Daoy (cell line): ENCODE measurements around the gene ACBD4. TPM values are rescaled to one million over a fixed set of nuclear protein-coding genes. Genes with fewer than 3 reads are reported as not detected.

Source experiments
- DNase-seq: peaks from one replicate; pipeline ENCODE4 v3.0.0-alpha.2; 2015; ENCODE audit warnings: low read depth
- total RNA-seq: library from RNA; depleted of rRNA; stranded (reverse); fragments of >200 nt; shearing (Covaris generic); gene quantifications from 2 replicates; pipeline ENCODE4 v1.2.3, GENCODE V29; 2014

Gene ACBD4
- total RNA-seq, 1 experiment from 2014 or later: 0.57 TPM

DNA sequence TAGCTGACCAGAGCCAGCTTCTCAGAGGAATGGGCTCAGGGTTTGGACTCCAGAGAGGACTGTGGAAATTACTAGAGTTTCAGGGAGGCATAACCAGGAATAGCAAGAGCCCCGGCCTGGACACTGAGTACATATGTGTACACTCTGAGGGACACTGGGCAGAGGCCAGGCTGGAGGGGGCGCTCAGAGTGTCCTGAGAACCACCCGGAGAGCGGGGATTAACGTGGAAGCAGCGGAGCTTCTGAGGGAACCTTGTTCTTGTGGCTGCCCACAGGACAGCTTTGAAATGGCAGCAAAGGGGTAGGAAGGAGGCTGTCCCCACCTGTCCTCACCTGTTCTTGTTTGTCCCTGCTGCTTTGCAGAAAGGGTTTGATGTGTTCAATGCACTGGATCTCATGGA is 31.0 kb upstream of the ACBD4 start:
- DNase-seq: no peak

GRCh38 chr17:45104907-45105624 is 30.4 kb upstream of the ACBD4 start:
- no peak for DNase-seq

DNA sequence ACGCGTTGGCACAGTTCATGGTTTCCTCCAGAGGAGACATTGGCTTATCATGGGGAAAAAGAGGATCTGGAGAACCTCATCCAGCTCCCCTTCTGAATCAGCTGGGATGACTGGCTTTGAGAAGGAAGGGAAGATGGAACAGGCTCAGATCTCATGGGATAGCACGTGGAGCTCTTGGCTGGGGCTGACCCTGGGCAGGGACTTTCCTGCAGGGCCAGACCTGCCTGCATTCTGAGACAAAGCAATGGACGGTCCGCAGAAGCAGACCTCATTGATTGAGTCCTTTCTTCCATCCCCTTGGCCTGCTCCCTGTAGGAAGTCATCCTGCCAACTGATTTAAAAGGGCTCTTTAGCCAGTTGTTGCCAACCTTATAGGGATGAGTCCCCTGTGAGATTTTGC is 29.4 kb upstream of the ACBD4 start:
- DNase-seq: no peak

DNA sequence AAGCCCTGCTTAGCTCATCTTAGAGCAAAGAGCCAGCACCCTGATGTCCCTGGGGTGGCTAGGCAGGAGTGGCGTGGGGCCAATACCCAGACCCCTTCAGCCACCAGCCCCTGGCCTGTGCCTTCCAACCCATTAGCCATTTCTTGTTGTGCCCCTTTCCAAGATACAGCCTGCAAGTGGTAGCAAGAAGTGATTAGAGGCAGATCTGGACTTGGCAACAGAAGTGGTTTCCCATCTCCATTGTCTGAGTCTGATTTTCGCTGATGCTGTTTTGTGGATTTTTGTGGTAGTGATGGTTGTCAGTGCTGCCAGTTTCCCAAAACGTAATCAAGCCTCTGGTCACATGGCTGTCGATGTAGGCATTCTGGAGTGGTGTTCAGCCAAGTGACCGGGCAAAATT is 28.9 kb upstream of the ACBD4 start:
- DNase-seq: no peak

- no peak for DNase-seq
Measured at GRCh38 chr17:45107293-45108010, 28.0 kb upstream of the ACBD4 start.

- no peak for DNase-seq
Measured at GRCh38 chr17:45108051-45108450, 27.4 kb upstream of the ACBD4 start.

DNA sequence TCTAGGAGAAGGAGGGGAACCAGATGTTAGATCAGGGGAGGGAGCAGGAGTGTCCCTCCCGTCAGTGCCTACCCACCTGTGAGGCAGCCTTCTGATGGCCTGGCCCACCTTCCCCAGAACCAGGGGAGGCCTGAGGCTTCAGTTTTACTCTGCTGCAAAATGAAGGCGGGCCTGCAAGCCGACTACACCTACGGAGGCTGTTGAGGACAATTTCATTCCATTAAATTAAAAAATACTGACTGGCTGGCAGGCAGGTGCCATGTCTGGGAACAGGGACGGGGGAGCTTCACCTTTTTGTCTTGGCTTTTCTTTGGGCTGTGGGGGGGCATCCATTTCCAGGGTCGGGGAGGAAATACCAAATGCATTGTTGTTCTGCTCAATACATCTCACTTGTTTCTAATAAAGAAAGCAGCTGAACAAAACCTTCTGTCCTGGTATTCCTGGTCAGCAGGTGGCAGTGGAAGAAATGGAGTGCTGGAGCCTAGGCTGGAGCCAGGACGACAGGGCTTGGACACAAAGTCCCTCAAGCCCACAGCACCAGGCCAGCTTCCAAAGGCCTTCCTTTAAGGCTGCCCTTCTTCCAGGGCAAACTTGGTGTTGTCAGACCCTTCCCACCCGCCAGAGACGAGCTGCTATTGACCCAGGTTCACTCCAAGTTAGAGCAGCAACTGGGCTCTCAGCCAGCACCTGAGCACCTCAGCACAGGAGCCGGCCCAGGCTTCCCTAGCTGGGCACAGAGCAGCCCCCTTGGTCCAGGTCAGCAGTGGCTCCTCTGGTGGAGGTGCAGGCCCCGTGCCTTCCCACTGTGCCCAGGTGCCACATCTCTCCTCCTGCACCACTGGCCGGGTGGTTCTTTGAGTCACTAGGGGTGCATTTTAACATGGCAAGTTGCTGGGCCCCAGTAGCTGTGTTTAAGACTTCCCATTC is 26.6 kb upstream of the ACBD4 start:
- DNase-seq: no peak

- DNase-seq: no peak
Measured at GRCh38 chr17:45110676-45111611, 24.5 kb upstream of the ACBD4 start.

DNA sequence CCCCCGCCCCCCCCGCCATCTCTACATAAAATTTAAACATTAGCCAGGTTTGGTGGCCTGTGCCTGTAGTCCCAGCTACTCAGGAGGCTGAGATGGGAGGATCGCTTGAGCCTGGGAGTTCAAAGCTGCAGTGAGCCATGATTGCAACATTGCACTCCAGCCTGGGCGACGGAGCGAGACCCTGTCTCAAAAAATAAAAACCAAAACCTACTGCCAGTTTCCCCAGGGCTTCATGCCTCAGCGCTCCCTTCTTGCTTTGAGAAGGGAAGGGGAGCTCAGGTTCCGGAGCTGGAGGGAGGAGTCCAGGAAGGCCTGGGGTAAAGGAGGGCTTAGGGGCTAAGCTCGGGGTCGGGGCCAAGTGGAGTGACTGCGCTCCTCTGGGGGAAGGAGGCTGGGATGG is 23.6 kb upstream of the ACBD4 start:
- DNase-seq: no peak

DNA sequence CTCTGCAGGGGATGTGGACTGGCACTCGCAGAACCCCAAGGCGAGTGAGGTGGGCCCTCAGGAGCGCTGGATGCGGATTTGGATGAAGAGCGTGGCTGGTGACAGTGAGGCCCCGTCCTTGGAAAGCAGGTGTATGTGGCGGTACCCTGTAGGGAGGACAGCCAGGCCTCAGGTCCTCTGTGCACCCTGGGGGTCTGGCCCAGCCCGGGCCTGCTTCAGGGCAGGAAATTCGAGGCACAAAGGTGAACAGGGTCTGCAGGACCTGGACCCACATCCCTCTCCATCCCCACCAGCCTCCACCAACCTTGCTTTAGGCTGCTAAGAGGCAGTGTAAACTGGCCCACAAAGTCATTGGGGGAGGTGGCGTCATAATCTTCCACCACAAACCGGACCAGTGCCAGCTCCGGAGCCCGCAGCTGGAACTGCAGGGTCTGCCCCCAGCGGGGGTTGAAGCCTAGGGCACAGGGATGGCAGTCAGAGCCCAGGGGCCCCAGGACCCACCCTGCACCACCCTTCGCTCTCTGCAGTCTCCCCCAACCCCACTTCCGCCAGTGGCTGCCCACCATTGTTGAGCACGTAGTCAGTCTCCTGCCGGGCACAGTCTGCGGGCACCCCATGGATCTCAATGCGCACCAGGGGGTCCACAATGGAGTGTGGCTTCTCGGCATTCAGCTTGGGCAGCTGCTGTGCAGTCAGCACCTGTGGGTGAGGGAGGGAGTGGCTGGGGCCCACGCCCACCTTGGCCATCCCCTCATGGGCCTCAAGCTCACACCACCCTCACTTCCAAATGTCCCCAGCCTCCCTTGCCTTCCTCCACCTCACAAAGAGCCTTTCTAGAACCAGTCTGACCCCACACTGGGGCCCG is 22.7 kb upstream of the ACBD4 start:
- DNase-seq: no peak

GRCh38 chr17:45113424-45113754 is 22.1 kb upstream of the ACBD4 start:
- DNase-seq: no peak

GRCh38 chr17:45114117-45114932 is 21.2 kb upstream of the ACBD4 start:
- no peak for DNase-seq

DNA sequence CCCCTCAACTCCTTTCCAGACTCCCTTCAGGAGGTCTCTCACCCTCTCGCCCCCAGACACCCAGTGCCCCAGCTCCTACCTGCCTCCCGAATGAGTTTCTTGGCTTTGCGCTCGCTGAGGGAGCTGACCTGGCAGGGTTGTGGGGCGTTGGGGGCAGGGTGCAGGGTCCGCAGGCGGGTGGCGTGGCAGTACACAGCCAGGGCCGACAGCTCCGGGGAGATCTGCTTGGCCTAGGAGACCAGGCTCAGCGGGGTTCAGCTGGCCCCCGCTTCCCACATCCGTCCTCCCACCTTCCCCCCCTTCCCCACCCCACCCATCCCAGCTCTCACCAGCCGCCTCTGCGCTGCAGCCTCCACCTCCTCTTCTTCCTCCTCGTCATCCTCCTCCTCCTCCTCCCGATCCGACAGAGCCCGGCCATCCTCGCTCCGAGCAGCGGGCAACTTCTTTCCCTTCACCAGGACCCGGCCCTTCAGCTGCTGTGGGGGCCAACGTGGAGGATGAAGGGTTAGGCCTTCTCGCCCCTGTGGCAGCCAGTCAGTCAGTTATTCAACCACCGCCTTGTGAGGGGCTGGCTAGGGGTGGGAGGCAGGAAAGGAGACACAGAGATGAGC is 20.4 kb upstream of the ACBD4 start:
- DNase-seq: no peak

GRCh38 chr17:45115871-45116270 is 19.6 kb upstream of the ACBD4 start:
- DNase-seq: no peak

DNA sequence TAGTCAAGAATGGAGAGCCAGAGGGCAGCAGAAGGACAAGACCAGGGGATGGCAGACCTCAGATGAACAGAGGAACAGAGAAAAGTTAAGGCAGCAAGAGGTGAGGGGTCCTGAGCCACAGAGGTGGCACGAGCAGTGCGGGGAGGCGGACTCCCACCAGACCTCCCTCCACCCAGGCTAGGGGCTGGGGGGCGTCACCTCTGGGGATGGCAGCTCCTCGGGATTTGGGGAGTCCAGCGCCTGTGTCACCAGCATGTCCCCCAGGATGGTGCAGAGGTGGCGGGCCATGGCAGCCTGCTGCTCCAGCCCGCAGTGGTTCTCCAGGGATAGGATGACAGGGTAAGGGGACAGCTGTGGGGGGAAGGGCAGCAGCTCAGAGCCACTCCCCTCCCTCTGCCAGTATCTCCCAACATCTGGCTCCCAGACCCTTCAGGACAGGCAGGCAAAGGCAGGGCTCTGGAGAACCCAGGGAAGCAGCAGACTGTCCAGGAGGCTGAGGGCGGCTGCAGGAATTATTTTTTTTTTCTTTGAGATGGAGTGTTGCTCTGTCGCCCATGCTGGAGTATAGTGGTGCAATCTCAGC is 19.0 kb upstream of the ACBD4 start:
- DNase-seq: no peak

GRCh38 chr17:45117334-45117733 is 18.2 kb upstream of the ACBD4 start:
- no peak for DNase-seq

DNA sequence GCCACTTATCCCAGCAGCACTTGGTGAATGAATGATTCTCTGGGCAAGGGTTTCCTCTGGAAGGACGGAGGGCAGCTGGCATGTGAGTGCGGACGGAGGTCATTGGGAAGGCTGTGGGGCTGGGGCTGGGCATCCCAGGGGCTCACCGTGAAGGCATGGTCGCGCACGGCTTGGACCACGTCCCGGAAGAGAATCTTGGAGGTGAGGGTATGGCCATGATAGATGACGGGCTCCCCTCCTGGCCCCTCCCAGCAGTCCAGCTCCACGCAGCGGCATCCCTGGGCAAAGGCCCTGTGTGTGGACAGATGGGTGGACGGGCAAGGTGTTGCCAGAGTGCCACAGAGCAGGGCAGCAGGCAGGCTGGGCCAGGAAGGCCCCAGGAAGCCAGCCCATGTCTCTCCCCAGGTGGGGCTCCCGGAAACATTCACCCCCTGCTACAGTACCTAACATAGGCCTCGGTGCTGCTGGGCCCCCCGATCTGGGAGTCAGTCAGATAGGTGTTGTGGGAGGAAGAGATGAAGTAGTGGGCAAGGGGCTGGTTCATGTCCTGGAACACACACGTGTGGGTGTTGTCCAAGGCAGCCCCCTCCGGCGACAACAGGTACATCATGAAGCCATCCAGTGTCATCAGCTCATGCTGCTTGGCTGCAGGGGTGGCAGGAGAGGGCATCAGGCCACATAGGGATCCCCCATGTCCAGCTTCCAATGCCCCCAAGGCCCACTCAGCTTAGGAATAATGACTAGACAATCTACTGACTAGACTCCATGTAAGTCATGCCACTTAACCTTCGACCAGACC is 17.4 kb upstream of the ACBD4 start:
- no peak for DNase-seq

DNA sequence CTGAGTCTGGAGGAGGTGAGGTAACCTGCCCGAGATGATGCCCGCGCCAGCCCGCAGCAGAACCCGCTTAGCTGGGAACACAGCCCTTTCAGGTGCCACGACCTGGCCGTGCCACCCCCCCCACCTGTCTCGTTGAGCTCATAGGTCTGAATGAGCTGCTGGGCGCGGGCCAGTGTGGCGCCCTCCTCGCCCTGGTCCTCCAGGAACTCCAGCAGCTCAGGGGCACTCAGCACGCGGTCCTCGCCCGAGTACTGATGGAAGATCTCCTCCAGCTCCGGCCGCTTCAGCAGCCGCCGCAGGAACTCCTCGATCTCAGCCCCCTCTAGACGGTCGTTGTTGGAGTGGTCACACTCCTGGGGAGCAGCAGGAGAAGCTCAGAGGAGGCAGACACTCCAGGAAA is 16.8 kb upstream of the ACBD4 start:
- no peak for DNase-seq
